Measurements from ENCODE around the gene EYA2.
"Not testable (repeated sequence)": the region's sequence is repeated elsewhere in the genome, so short reads cannot be mapped to it uniquely, and the experiment has no call there.

EYA2 gene

GRCh38 chr20:46894579-46894958 is at the start of gene EYA2:
Gene EYA2 (plus strand): TSS chr20:46894843. CDS start chr20:46990011, 95,168 bp downstream.
- no peak for DNase-seq (ENCODE audit: low spot score)

GRCh38 chr20:46844965-46845364 is 49.7 kb upstream of the EYA2 start:
- DNase-seq (ENCODE audit: low spot score), result no peak

GRCh38 chr20:46849269-46849668 is 45.4 kb upstream of the EYA2 start:
- DNase-seq (ENCODE audit: low spot score), result no peak

- DNase-seq (ENCODE audit: low spot score), result no peak
Measured at GRCh38 chr20:46849751-46850150, 44.9 kb upstream of the EYA2 start.

- DNase-seq (ENCODE audit: low spot score), result no peak
Measured at GRCh38 chr20:46850416-46850815, 44.2 kb upstream of the EYA2 start.

- DNase-seq (ENCODE audit: low spot score), result no peak
Measured at GRCh38 chr20:46850896-46851295, 43.7 kb upstream of the EYA2 start.

GRCh38 chr20:46851746-46852145 is 42.9 kb upstream of the EYA2 start:
- DNase-seq (ENCODE audit: low spot score), result no peak

- DNase-seq (ENCODE audit: low spot score), result no peak
Measured at GRCh38 chr20:46852313-46852712, 42.3 kb upstream of the EYA2 start.

- DNase-seq (ENCODE audit: low spot score), result no peak
Measured at GRCh38 chr20:46853926-46854325, 40.7 kb upstream of the EYA2 start.

GRCh38 chr20:46857061-46857831 is 37.4 kb upstream of the EYA2 start:
- no peak for DNase-seq (ENCODE audit: low spot score)

- DNase-seq (ENCODE audit: low spot score), result no peak
Measured at GRCh38 chr20:46865824-46866223, 28.8 kb upstream of the EYA2 start.

GRCh38 chr20:46870041-46870440 is 24.6 kb upstream of the EYA2 start:
- no peak for DNase-seq (ENCODE audit: low spot score)

- DNase-seq (ENCODE audit: low spot score), result no peak
Measured at GRCh38 chr20:46872328-46873211, 22.1 kb upstream of the EYA2 start.

GRCh38 chr20:46875059-46875458 is 19.6 kb upstream of the EYA2 start:
- DNase-seq (ENCODE audit: low spot score), result no peak

- DNase-seq (ENCODE audit: low spot score), result no peak
Measured at GRCh38 chr20:46879386-46879785, 15.3 kb upstream of the EYA2 start.

GRCh38 chr20:46879963-46880362 is 14.7 kb upstream of the EYA2 start:
- not testable (repeated sequence) for DNase-seq (ENCODE audit: low spot score)

- DNase-seq (ENCODE audit: low spot score), result no peak
Measured at GRCh38 chr20:46883892-46884291, 10.8 kb upstream of the EYA2 start.

GRCh38 chr20:46890682-46891081 is 4.0 kb upstream of the EYA2 start:
- no peak for DNase-seq (ENCODE audit: low spot score)

- DNase-seq (ENCODE audit: low spot score), result no peak
Measured at GRCh38 chr20:46893051-46893450, 1.6 kb upstream of the EYA2 start.

- DNase-seq (ENCODE audit: low spot score), result no peak
Measured at GRCh38 chr20:46893877-46894578, 615 bp upstream of the EYA2 start.

GRCh38 chr20:46894971-46895905 is 595 bp downstream of the EYA2 start:
- DNase-seq (ENCODE audit: low spot score), result no peak

GRCh38 chr20:46895906-46896242 is 1.2 kb downstream of the EYA2 start:
- DNase-seq (ENCODE audit: low spot score), result no peak
